NCI-H1105 treated with DMSO at 0.1 percent for 48 hours (cell line): ENCODE measurements around the gene SEC31B.

ENCODE experiments used
- DNase-seq: peaks from one replicate; lab custom pipeline; 2025; lab: John Stamatoyannopoulos, UW

Gene SEC31B

DNA sequence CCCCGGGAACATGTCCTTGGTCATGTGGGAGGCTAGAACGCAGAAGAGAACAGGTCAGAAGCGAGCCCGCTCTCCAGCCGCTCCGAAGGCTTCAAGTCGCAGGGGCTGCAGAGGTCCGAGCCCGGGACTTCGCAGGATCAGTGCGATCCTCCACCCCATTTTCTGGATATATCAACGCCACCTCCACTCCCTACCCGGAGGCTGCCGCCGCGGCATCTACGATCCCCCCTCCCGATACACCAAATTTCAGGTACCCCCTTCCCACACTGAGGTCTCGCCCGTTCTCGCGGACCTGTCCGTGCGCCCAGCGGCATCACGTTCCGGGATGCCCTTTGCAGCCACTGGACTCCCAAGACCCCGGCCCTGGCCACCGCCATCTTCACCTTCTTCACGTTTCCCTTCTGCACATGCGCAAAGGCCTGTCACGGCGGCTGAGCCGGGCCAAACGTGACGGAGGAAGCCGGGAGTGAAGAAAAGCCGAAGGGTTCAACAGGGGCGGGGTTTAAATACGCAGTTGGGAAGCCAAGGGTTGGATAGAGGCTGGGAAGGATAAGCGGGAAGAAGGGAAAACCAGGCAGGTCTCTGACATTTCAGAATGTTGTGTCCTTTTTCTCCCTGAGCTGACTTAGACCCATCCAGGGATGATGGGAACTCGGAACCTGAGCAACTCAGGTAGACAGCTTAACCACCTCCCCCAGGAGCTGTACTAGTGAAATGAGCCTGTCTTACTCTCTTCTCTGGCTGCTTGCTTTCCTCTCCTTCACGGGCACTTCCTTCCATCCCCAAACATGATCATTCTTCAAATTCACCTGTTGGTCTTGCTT, 10.0 kb upstream of the SEC31B start, which contains the start of gene NDUFB8:
Gene NDUFB8 (minus strand): TSS at position 397 of the 824 bp plus-strand sequence. CDS start 20 bp downstream, at position 377.
- DNase-seq, result peak; percentile 71

DNA sequence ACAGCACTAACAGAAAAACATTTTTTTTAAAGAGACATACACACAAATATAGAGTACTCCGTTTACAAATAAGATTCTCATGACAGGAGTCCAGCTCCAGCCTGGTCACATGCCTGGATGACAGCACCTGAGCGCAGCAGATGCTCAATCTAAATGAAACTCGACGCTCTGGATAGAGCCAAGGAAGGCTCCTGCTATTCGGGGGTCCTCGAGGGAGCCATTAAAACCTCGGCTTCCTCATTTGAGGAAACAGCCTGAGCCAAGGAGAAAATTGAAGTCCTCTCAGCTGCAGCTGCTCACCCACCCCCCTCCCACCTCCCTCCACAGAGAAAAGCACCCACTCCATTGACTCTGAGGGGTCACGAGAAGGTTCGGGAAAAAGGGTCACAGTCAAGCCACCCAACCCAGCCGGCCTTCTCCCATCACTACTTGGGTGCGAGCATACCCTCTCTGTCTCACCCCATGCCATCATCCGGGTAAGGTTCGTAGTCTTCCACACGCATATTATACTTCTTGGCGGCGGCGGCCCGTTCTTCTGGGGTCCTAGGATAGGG, 9.3 kb upstream of the SEC31B start:
- DNase-seq, result no peak

DNA sequence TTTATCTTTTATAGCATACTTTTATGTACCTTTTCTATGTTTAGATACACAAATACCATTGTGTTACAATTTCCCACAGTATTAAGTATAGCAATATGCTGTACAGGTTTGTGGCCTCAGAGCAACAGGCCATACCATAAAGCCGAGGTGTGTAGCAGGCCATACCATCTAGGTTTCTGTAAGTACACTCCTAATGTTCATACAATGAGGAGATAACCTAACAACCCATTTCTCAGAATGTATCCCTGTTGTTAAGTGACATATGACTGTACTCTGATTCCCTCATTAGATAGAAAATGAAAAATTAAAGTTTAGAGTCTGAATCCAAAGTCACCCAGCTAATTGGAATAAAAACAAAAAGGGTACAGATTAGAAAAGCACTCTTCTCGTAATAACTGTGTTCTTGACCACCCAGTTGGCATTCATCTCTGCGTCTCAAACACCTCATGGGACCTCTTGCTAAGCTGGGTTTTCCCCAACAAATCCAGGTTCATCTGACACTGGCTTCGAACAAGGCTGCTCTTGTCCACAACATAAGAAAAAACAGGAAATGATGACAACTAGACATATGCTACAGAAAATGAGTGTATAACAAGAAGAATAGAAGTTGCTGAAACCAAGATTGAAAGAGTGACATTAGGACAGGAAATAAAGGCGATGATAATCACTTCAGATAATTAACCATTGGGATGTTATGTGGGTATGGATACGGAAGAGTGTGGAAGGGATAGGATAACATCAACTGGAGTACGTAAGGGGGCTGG, 8.6 kb upstream of the SEC31B start:
- no peak for DNase-seq

DNA sequence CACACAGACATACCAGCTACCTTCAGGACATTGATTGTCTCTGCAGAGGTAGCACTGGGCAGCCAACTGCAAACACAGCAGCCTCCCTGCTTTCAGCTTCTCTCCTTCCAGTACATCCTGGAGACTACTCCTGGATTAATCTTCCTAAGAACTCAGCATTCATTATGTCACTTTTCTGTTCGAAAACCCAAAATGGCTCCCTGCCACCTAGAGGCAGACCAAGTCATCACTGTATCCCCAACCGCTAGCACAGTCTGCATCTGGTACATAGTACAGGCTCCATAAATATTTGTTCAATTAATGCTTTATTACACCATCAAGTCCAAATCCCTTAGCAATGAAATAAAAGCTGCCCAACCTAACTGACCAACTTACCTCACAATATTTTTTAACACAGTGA, 5.0 kb upstream of the SEC31B start:
- DNase-seq, result no peak

DNA sequence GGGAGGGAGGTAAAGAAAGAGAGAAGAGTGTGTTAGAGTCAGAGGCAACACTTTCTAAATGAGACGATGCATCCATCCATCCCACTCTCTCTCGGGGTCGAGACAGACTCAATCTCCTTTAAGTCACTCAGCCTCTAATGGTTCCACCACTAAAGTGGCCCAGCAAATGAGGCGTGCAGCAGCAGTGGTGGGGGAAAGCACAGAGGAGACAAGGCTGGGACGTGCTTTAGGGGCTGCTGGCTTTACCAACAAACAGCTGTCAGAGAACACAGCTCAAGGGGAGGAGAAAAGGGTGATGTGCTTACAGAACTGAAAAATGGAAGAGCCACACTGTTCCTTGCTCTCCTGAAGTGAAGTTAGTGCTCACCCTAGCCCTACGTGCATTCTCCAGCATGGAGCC, 4.5 kb upstream of the SEC31B start:
- no peak for DNase-seq

DNA sequence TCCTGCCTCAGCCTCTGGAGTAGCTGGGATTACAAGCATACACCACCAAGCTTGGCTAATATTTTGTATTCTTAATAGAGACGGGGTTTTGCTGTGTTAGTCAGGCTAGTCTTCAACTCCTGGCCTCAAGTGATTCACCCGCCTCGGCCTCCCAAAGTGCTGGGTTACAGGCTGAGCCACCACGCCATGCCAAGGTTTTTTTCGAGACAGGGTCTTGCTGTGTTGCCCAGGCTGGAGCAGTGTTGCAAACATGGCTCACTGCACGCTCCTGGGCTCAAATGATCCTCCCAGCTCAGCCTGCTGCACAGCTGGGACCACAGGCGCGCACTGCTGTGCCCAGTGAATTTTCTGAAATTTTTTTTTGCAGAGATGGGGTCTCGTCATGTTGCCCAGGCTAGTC, 3.3 kb upstream of the SEC31B start:
- no peak for DNase-seq

DNA sequence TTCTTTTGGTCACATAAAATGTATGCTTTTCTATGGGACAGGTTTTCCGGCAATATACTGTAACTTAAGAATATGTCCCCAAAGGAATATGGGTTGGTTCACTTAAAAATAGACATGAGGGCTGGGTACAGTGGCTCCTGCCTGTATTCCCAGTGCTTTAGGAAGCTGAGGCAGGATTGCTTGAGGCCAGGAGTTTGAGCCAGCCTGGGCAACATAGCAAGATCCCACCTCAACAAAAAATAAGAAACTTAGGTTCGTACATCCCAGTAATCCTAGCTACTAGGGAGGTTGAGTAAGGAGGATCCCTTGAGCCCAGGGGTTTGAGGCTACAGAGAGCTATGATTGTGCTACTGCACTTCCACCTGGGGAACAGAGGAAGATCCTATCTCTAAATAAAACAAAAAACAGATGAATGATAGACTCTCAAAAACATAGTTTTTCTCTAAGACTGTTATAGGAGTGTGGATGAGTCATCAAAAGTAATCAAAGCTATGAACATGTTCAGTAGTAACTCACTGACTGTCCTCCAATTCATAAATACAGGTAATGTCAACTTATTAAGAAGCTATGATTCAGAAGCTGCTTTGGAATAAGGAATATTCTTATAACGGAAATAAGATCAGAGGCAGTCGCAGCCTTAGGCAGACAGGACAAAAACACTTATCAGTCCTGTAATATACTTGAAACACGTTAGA, 2.6 kb upstream of the SEC31B start:
- no peak for DNase-seq

DNA sequence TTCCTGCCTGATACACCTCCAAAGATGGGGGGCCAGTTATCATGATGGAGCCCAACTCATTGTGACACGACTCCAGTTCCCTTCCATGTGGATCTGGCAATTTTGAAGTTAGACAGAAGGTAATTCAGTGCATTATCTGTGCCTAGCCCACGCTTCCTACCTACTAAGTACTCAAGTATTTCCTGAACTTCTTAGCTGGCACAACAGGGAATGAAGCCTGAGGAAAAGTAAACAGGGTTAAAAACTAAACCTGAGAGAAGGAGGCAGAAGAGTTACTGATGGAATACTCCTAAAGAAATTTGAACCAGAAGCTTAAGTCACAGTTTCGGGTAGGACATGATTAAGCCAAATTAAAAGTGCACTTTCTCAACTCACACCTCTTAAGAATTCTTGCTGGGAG, 1.1 kb upstream of the SEC31B start:
- DNase-seq, result no peak

DNA sequence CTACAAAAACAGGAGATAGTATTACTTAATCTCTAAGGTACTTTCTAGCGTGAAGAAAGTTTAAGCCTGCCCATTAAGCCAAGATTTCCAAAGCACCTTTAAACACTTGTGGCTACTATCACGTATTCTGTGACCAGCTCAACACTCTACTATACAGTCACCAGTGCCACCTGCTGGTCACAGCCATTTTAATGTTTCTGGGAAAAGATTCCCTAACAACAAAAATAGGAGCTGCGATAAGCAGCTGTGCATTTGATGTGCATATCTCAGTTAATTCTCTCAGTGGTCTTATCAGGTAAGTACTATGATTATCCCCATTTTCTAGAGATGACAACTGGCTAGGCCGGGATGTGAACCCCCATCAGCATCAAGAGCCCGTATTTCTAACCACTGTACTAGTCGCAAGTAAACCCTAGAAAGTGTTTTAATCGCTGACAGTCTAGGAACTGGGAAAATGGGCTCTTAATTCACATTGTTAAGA, 860 bp downstream of the SEC31B start:
- peak; percentile 36 for DNase-seq

DNA sequence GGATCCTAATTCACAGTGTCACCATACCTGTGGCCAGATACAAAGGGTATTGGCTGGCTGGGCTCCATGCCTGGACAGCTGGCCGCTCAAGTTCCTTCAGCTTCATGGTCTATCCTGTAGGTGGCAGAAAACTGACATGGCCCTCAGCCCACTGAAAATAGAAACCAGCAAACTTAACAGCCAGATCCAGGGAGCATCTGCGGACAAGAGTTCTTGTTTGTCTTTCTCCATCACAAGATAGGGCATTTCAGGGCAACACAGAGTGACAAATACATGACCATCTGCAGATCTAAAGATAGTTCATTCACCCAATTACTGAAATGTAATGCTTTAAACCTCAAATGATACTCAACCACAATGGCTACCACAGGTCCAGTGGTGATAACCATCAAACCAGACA, 2.8 kb downstream of the SEC31B start:
- no peak for DNase-seq

DNA sequence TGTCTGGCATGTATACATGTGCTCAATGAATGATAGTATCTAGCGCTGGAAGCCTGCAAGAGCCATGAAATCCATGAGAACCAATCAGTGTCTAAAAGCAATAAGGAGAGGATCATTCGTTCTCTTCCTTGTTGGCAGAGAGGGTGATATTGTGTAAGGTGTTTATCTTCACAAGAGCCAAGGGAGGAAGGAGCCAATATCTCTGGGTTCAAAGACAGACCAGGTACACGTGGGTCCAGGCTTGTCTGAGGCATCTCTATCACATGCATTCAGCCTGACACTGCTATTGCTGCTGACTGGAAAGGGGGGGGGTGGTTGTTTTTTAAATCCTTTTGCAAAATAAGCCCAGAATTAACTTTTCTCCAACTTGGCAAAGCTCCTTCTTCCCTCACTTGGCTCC, 4.0 kb downstream of the SEC31B start:
- no peak for DNase-seq

DNA sequence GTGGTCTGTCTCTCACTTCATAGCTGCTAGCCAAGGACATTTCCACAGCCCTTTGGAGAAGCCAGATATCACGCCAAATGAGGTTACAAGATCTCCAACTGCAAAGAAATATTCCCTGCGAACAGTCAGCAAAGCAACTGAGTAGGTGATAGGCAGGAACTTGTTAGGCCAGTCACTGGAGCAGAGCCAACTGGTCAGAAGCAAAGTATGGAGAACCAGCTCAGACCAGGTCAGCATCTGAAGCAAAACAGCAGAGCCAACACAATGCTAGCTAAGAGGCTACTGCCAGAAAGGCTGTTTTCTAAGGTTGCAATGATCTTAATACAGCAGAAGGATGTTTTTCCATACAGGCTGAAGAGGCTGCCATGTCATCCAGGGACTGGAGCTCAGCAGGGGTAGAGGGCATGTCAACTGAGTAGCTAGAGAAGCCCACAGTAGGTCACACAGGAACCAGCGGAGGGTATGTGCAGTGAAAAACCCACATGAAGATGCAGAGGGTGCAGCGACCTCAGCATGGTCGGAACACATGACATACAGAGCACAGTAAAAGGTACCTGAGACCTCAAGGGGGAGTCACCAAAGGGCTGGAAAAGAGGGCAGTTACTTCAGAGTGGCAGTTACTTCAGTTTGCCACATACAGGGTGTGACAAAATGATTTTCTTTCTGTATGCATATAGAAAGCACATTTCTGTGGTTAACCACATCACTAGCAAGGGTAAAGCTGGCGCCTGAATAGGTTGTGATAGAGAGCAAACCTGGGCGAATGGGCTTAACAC, 8.9 kb downstream of the SEC31B start:
- DNase-seq, result no peak

DNA sequence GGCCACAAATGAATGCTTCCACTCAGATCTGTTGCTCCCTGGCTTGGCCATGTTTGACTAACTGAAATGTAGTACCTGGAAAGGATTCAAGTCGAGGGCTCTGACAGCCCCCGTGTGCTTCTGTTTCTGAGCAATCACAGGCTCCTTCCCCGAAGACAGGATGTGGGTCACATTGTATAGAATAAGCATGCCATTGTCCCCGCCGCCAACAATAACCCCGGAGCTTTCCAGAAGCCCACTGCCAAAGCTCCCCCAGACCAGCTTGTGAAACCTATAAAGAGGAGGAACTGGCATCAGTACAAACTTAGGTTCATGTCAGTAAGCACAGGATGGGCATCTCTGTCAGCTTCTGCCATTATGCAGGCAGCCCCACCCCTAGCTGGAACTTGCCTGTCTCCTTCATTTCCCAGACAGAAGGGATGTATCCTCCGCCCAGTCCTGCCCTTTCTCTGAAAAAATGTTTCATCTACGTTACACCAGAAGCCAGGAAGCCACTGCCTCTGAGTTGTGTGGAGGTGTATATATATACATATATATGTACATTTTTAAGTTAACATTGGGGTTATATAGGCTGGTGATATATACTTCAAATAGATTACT, 10.3 kb downstream of the SEC31B start:
- DNase-seq, result no peak

DNA sequence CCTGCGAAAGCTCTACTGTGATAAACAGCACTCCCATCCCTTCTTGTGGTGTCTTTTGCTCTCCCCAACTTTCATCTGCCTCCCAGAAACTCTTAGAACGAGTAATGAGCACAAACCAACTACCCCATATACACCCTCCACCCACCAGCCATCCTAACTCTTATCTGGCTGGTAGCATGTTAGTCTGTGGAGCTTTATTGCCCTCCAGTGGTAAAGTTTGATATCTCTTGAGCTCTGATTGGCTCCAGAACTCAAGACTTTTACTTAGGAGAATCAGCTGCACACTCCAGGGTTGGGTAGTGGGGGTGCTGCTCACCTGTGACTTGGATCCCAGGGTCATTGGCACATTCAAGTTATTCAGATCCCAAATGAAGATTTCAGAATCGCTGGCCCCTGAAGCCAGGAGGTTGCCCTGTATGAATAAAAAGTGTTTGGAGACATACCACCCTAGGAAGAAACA, 10.9 kb downstream of the SEC31B start:
- DNase-seq, result peak; percentile 20

DNA sequence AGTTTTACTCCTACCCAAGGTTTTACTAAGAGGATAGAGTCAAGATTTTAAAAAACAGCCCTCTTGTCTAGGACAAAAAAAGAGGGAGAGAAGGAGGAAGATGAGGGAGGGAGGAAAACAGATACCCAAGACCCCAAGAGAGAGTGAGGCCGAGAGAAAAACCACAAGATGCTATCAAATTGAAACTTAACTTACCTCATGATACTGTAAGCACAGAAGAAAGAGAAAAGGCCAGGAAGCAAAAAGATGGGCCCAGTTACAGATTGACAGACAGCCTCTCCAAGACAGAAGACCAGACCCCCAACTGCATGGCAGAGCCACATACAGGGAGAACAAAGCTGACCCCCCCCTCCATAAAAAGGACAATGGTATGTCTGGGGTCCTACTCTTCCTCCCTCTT, 11.4 kb downstream of the SEC31B start:
- DNase-seq, result no peak

DNA sequence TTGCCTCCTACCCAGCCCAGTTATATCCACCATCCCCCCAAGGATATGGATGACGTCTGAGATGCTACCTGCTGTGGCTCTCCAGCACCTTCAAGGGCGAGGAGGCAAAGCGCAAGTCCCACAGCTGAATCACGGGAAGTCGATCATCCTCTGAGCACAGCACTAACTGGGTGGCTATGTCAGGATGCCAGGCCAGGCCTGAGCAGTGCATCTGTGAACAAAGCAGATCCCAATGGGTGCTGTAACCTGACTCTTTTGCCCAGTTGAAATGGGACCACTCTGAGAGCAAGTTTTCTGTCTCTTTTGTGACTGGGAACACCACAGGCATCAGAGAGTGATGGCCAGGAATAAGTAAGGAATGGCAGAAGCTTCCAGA, 12.3 kb downstream of the SEC31B start:
- no peak for DNase-seq

DNA sequence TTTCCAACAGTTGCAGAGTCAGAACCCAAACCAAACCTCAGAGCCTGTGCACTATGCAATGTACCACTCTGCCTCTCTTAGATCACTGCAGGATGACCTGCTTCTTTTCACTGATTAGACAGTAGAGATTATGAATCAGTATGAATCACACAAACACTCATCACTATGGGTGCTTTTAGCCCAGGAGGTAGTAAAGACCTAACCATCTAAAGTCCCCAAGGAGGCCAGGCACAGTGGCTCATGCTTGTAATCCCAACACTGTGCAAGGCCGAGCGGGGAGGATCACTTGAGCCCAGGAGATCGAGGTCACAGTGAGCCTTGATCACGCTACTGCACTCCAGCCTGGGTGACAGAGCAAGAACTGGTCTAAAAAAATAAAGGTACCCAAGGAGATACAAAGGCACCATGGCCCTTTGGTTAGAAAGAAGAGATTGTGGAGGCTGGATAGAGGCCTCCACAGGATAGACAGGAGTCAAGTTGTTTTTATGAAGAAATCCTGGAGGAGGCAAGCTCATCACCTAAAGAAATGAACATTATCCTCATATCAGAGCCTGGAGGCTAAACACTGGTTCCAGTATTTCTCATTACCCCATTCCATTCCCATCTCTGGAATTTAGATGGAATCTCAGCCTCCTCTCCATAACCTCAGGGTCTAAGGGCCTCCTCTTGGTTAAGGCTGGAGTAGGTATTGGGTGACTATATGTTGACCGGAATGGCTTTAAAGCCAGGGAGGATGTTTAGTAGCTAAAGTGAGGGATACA, 12.9 kb downstream of the SEC31B start:
- DNase-seq, result no peak

DNA sequence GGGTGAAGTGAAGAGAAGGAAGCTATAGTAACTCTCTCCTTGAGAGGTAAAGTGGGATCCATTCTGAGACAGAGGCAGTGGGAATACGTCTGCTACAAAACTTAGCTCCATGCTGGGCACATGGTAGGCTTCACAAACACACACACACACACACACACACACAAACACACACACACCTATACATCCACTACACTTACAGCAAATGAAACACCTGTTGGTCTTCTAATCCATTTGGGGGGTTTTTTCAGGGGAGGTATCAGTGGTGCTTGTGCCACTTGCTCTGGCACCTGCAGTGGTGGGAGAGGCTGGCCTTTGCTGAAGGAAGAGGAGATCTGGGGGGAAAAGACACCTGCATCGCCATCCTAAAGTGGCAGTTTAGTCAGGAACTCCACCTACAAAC, 14.5 kb downstream of the SEC31B start:
- no peak for DNase-seq

DNA sequence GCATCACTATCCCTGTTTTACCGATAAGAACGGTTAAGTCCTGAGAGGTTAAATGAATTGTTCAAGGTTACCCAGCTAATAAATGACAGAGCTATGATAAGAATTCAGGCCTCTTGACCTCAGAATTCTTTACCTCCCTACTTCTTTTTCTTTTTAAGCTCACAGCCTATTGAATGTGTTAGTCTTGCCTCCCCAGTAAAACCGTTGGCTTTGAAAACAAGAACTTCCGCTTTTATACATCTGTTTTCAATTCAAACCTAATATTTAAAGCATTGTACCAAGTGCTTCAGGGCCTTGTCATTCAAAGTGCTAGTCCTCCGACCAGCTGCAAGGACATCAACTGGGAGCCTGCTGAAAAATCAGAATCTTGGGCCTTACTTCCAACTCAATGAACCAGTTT, 15.6 kb downstream of the SEC31B start:
- no peak for DNase-seq

DNA sequence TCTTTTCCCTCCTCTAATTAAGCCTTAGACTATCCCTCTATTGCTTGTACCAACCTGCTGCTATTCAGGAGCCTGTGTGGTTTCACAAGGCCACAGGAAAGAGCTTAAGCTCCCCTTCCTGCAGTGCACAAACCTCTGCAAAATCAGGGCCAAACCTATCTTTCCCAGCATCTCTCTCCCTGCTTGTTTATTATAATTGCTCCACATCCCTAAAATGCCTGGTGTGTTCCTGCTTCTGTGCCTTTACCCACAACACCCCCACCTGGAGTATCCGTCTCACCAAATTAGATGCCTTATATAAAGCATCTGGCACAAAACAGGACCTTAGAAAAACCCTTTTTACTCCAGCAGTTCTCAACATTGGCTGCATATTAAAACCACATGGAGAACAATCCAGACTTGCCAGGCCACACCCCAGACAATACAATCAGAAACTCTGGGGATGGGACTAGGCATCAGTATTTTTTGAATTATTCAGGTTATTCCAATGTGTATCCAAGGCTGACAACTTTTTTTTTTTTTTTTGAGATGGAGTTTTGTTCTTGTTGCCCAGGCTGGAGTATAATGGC, 16.7 kb downstream of the SEC31B start:
- no peak for DNase-seq
